ENCODE measurements around the gene FOLR3. TPM values are rescaled to one million over a fixed set of nuclear protein-coding genes. Genes with fewer than 3 reads are reported as not detected.
A peak's percentile ranks its signal among the peaks of the same experiment; 100 is the strongest.
"Not testable (repeated sequence)": the region's sequence is repeated elsewhere in the genome, so short reads cannot be mapped to it uniquely, and the experiment has no call there.

Gene FOLR3
- total and polyA plus RNA-seq, 5 experiments from 2014 or later: not detected

DNA sequence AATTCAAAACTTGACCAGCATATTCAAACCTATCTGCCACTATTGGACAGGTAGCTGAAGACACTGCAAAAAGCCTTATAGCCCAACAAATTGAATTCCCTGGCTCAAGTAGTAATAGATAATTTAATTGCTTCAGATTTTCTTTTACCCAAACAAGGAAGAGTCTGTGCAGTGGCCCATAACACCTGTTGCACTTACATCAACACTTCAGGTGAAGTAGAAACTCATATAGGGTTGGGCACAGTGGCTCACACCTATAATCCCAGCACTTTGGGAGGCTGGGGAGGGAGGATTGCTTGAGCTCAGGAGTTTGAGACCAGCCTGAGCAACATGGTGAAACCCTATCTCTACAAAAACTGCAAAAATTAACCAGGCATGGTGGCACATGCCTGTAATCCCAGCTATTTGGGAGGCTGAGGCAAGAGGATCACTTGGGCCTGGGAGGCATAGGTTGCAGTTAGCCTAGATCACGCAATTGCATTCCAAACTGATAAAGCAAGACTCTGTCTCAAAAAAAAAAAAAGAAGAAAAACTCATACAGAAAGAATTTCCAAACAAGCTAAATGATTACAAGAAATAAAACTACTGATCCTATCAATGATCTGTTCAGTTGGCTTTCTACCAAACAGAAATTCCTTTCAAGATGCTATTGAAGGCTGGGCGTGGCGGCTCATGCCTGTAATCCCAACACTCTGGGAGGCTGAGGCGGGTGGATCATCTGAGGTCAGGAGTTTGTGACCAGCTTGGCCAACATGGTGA, 9.5 kb downstream of the FOLR3 start:
- Mint-ChIP-seq H3K9me3 (no peaks in the 10 kb centered on the region), H3K27me3 (peaks cover 0 to 14% (median 6%) of the 10 kb centered on the region in 5 donors), H3K4me1 (peaks cover 0 to 4% (median 2%) of the 10 kb centered on the region in 4 donors), H3K4me3 (no peak overlapping the region), H3K27ac (no peak overlapping the region), H3K36me3 (no peaks in the 10 kb centered on the region)
- POLR2A ChIA-PET: interaction anchor here (0.6 to 1.1 kb wide), 4 partner anchors 12 to 286 kb away, joined by 3 to 5 read pairs (median 4); no protein-coding TSS in a partner anchor
- ATAC-seq (no peak), DNase-seq (no peak)

DNA sequence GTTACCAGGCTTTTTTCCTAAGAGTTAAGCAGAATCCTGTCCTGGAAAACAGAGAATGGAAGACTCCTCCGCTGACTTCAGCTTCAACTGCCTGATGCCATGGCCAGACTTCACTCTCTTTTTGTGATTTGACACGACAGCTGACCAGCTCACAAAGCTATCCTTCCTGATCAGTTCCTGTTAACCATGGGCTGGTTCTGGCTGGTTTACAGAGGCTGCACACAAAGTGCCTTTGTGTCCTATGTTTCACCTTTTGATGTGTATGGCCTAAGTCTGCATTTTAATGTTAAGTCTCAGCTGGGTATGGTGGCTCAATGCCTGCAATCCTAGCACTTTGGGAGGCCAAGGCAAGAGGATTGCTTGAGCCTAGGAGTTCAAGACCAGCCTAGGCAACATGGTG, 11.1 kb downstream of the FOLR3 start:
- POLR2A ChIA-PET: no interaction called here
- no peak for ATAC-seq
- H3K4me3 Mint-ChIP-seq: no peak overlapping the region
- no peaks in the 10 kb centered on the region for H3K36me3 Mint-ChIP-seq
- H3K9me3 Mint-ChIP-seq: no peaks in the 10 kb centered on the region
- H3K27ac Mint-ChIP-seq: peak overlapping the region in 1 of 10 donors; percentile 43
- peaks cover 0 to 6% (median 2%) of the 10 kb centered on the region in 5 donors for H3K27me3 Mint-ChIP-seq
- H3K4me1 Mint-ChIP-seq: peaks cover 0 to 4% (median 2%) of the 10 kb centered on the region in 4 donors
- DNase-seq: no peak

DNA sequence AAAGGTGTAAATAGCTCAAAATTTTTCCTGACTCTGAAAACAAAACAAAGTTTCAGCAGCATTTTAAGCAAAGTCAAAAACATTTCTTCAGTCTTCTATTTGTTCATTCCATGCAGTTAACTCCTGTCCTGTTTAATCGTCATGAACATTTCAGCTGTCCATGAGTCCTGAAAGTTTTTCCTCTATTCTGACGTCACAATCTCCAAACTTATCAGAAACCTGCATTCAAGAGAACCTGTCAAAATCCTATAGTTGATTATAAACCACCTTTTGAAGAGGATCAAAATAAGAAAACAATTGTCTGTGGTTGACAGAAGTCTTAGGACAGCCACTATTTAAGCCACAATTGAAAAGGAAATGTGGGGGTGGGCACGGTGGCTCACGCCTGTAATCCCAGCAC, 15.4 kb downstream of the FOLR3 start:
- no peak for DNase-seq
- Mint-ChIP-seq H3K27me3 (peaks cover 0 to 9% (median 3%) of the 10 kb centered on the region in 5 donors), H3K27ac (no peak overlapping the region), H3K36me3 (no peaks in the 10 kb centered on the region), H3K4me1 (no peaks in the 10 kb centered on the region), H3K4me3 (no peak overlapping the region), H3K9me3 (no peaks in the 10 kb centered on the region)
- POLR2A ChIA-PET: no interaction called here
- ATAC-seq: no peak

DNA sequence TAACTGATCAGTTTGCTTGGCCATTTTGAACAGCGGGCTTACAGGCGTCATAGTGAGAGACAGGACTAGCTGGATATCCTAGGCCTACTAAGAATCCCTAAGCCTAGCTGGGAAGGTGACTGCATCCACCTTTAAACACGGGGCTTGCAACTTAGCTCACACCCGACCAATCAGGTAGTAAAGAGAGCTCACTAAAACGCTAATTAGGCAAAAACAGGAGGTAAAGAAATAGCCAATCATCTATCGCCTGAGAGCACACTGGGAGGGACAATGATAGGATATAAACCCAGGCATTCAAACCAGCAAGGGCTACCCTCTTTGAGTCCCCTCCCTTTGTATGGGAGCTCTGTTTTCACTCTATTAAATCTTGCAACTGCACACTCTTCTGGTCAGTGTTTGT, 18.3 kb downstream of the FOLR3 start:
- ATAC-seq, H3K36me3 Mint-ChIP-seq, H3K9me3 Mint-ChIP-seq: not testable (repeated sequence)

DNA sequence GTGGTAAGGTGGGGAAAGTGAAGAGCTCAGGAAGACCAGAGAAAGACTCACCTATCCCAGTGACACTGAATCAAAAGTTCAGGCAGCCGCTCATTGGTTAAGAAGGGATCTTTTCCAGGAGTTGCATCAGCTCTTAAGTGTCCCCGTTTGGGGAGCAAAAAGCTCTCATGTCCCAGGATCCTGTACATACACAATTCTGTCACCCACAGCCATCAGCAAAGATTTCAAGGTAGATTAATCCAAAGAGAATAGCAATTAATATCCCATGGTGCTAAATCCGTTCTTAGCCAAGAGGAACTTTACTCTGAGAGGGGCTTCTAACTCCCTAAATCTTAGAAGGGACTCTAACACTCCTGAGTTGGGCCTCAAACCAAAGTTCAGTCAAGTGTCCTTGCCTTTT, 19.3 kb downstream of the FOLR3 start:
- Mint-ChIP-seq H3K27ac (peak overlapping the region in 1 of 10 donors; percentile 28), H3K4me1 (no peaks in the 10 kb centered on the region), H3K4me3 (no peak overlapping the region), H3K9me3 (no peaks in the 10 kb centered on the region), H3K27me3 (peaks cover 2 to 24% (median 6%) of the 10 kb centered on the region in 5 donors), H3K36me3 (no peaks in the 10 kb centered on the region)
- DNase-seq (no peak), ATAC-seq (no peak)
- POLR2A ChIA-PET: no interaction called here

More for the DNA sequence above, 18.3 kb downstream of the FOLR3 start:
- DNase-seq, H3K27ac Mint-ChIP-seq, H3K4me3 Mint-ChIP-seq, POLR2A ChIA-PET, H3K4me1 Mint-ChIP-seq: not testable (repeated sequence)
- H3K27me3 Mint-ChIP-seq: peaks cover 0 to 14% (median 3%) of the 10 kb centered on the region in 5 donors

DNA sequence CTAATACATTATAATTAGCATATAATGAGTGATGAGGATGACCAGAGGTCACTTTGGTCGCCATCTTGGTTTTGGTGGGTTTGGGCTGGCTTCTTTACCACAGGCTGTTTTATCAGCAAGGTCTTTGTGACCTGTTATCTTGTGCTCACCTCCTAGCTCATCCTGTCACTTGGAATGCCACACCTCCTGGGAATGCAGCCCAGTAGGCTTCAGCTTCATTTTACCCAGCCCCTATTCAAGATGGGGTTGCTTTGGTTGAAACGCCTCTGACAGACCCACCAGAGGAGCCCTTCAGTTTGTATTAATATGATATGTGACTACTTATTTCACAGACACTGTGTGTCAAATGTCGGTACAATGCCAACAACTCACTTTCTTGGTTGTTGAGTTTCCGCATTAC, 20.2 kb downstream of the FOLR3 start:
- no peaks in the 10 kb centered on the region for H3K4me1 Mint-ChIP-seq
- ATAC-seq (no peak), DNase-seq (no peak)
- POLR2A ChIA-PET: no interaction called here
- no peaks in the 10 kb centered on the region for H3K36me3 Mint-ChIP-seq
- no peak overlapping the region for H3K4me3 Mint-ChIP-seq
- no peaks in the 10 kb centered on the region for H3K9me3 Mint-ChIP-seq
- H3K27me3 Mint-ChIP-seq: peaks cover 2 to 27% (median 11%) of the 10 kb centered on the region in 5 donors
- no peak overlapping the region for H3K27ac Mint-ChIP-seq

DNA sequence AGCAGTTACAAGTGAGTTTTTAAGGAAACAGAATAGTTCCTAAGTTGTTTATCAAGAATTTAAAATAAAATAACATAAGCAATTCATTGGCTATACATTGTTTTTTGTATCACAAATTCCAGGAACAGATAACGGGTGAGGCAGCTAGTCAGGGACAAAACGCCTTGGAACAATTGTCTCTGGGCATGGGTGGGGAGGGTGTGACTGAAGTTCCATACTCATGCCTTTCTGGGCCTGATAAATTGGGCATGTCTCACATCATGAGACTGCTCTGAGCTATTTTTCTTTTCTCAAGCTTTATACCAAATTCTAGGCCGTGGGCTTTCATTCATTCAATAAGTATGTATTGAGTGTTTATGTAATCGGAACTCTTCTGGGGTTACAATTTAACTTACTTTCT, 21.6 kb downstream of the FOLR3 start:
- ATAC-seq: no peak
- Mint-ChIP-seq H3K9me3 (no peaks in the 10 kb centered on the region), H3K4me3 (no peak overlapping the region), H3K27ac (no peak overlapping the region), H3K27me3 (peaks cover 5 to 36% (median 15%) of the 10 kb centered on the region in 5 donors), H3K36me3 (no peaks in the 10 kb centered on the region), H3K4me1 (no peaks in the 10 kb centered on the region)
- DNase-seq: no peak
- POLR2A ChIA-PET: interaction anchor here (1.0 kb wide), 1 partner anchor 13 kb away, joined by 5 read pairs; no protein-coding TSS in a partner anchor

DNA sequence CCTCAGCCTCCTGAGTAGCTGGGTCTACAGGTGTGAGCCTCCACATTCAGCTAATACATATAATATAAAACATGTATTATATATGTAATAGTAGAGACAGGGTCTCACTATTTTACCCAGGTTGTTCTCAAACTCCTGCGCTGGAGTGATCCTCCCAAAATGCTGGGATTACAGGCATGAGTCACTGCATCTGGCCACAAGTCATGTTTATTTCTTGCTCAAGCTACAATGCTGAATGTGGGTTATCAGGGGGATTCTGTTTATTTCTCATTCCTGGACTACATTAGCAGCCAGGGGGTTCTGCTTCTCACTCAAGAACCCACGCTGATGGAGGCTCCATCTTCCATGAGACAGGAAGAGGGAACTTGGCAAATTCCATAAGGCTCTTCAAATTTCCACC, 24.8 kb downstream of the FOLR3 start:
- H3K9me3 Mint-ChIP-seq: no peaks in the 10 kb centered on the region
- H3K36me3 Mint-ChIP-seq: no peaks in the 10 kb centered on the region
- no peak overlapping the region for H3K4me3 Mint-ChIP-seq
- H3K4me1 Mint-ChIP-seq: no peaks in the 10 kb centered on the region
- ATAC-seq: no peak
- POLR2A ChIA-PET: no interaction called here
- DNase-seq: no peak
- no peak overlapping the region for H3K27ac Mint-ChIP-seq
- H3K27me3 Mint-ChIP-seq: peaks cover 6 to 27% (median 14%) of the 10 kb centered on the region in 5 donors

DNA sequence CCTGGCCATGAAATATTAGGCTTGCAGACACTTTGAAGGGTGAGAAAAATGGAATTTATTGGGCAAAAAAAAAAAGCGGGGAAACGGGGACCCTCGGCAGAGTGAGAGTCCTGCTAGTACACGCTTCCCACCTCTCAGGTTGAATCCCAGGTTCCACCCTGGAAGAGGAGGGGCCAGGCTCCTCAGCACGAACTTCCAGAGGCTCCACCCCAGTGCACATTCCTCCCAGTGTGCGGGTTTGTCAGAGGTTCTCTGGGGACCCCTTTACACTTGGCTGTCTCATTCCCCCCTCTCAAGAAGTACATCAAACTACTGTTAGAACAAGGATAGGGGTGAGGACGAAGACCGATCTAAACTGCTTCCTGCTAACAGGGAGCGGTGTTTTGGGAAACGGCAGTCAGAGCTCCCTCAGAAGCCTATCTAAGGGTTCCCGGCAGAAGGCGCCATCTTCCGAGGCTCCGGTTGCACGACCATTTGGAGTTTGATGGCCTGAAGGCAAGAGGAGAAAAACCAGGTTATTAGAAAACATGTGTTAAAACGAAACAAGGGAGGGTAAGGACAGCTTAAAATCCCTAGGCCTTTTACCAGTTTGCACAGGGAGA, 27.5 kb downstream of the FOLR3 start:
- no peak overlapping the region for H3K27ac Mint-ChIP-seq
- peaks cover 9 to 27% (median 14%) of the 10 kb centered on the region in 5 donors for H3K27me3 Mint-ChIP-seq
- H3K4me1 Mint-ChIP-seq: no peaks in the 10 kb centered on the region
- H3K4me3 Mint-ChIP-seq: no peak overlapping the region
- H3K36me3 Mint-ChIP-seq: no peaks in the 10 kb centered on the region
- H3K9me3 Mint-ChIP-seq: no peaks in the 10 kb centered on the region
- DNase-seq (no peak), ATAC-seq (no peak)
- POLR2A ChIA-PET: no interaction called here

DNA sequence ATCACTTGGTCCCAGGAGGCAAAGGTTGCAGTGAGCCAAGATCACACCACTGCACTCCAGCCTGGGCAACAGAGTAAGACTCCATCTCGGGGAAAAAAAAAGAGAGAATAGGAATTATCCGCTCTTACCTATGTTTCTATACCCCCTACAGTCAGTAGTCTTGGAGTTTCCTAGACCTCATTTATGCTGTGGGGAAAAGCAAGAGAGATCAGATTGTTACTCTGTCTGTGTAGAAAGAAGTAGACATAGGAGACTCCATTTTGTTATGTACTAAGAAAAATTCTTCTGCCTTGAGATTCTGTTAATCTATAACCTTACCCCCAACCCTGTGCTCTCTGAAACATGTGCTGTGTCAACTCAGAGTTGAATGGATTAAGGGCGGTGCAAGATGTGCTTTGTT, 28.7 kb downstream of the FOLR3 start:
- H3K9me3 Mint-ChIP-seq: not testable (repeated sequence)

DNA sequence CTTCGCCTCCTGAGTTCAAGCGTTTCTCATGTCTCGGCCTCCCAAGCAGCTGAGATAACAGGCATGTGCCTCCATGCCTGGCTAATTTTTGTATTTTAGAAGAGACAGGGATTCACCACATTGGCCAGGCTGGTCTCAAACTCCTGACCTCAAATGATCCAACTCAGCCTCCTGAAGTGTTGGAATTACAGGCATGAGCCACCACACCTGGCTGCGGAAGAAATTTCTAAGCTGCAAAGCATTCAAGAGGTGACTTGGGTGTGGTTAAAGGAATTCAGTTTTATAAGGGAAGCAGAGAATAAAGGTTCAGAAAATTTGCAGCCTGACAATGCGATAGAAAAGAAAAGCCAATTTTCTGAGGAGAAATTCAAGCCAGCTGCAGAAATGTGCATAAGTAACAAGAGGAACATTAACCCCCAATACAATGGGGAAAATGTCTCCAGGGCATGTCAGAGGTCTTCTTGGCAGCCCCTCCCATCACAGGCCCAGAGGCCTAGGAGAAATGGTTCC, 33.6 kb downstream of the FOLR3 start:
- DNase-seq, H3K4me1 Mint-ChIP-seq, ATAC-seq, H3K27me3 Mint-ChIP-seq, H3K4me3 Mint-ChIP-seq, H3K27ac Mint-ChIP-seq, H3K36me3 Mint-ChIP-seq, POLR2A ChIA-PET, H3K9me3 Mint-ChIP-seq: not testable (repeated sequence)

More for the DNA sequence above, 28.7 kb downstream of the FOLR3 start:
- ATAC-seq, H3K36me3 Mint-ChIP-seq, H3K4me1 Mint-ChIP-seq, H3K4me3 Mint-ChIP-seq, POLR2A ChIA-PET, DNase-seq, H3K27ac Mint-ChIP-seq: not testable (repeated sequence)
- peaks cover 9 to 20% (median 12%) of the 10 kb centered on the region in 5 donors for H3K27me3 Mint-ChIP-seq

DNA sequence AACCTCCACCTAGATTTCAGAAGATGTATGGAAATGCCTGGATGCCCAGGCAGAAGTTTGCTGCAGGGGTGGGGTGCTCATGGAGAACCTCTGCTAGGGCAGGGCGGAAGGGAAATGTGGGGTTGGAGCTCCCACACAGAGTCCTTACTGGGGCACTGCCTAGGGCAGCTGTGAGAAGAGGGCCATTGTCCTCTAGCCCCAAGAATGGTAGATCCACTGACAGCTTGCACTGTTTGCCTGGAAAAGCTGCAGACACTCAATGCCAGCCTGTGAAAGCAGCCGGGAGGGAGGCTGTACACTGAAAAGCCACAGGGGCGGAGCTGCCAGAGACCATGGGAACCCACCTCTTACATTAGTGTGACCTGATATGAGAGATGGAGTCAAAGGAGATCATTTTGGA, 34.2 kb downstream of the FOLR3 start:
- H3K36me3 Mint-ChIP-seq, DNase-seq, H3K4me1 Mint-ChIP-seq, H3K27me3 Mint-ChIP-seq, POLR2A ChIA-PET, H3K4me3 Mint-ChIP-seq, H3K9me3 Mint-ChIP-seq, ATAC-seq: not testable (repeated sequence)
- peak overlapping the region in 1 of 10 donors; percentile 40 for H3K27ac Mint-ChIP-seq

DNA sequence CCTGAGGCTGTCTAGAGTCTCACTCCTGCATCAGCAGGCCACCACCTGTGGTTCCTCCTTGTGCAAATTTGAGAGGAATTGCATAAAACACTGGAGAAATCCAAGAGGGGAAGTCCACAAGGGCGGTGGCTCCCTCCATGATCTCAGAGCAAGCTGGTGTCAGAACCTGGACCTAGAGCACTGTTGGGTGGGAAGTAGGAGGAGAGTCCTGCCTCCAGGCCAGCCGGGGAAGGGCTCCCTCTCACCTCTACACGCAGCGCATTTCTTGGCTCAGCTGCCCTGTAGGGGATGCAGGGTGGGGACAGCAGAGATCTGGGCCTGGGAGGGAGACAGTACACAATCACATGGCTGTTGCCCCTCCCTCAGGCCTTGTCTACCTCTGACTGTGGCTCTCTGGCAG, 36.5 kb downstream of the FOLR3 start:
- POLR2A ChIA-PET, H3K27ac Mint-ChIP-seq, H3K9me3 Mint-ChIP-seq, ATAC-seq, H3K4me3 Mint-ChIP-seq, H3K27me3 Mint-ChIP-seq, H3K4me1 Mint-ChIP-seq, H3K36me3 Mint-ChIP-seq, DNase-seq: not testable (repeated sequence)
